Heart left ventricle (tissue), 16 donors: Measurements from ENCODE around the gene UBXN1. TPM values are rescaled to one million over a fixed set of nuclear protein-coding genes. Genes with fewer than 3 reads are reported as not detected.
A peak's percentile ranks its signal among the peaks of the same experiment; 100 is the strongest.

ENCODE experiments used
- ATAC-seq, 4 donors: fragments of 200-7000 bp; cut with Tn5 transposase; one replicate each; pipeline ENCODE4 v1.9.1; 2020 to 2022; ENCODE audit warnings: moderate library complexity in 4 of 4, mild to moderate bottlenecking in 3 of 4, moderate number of reproducible peaks in 1 of 4
- DNase-seq, 5 donors: peaks; one replicate each; pipeline ENCODE4 v3.0.0-alpha.2; 2020
- H3K27ac ChIP-seq, 12 donors: fragments of 200-600 bp; sonication (generic) in 4 of 12; one replicate each; pipeline versions ENCODE4 v1.5.0 to v1.8.0; 2016 to 2022; ENCODE audit warnings: mild to moderate bottlenecking in 2 of 12
- H3K27me3 ChIP-seq, 9 donors: fragments of 200-600 bp; sonication (generic) in 2 of 9; one replicate each; pipeline versions ENCODE4 v1.5.1 to v1.8.0; 2016 to 2022; ENCODE audit warnings: mild to moderate bottlenecking in 3 of 9
- H3K36me3 ChIP-seq, 9 donors: fragments of 200-600 bp; sonication (generic) in 2 of 9; one replicate each; pipeline versions ENCODE4 v1.5.0 to v1.8.0; 2018 to 2022; ENCODE audit warnings: mild to moderate bottlenecking in 2 of 9
- H3K4me1 ChIP-seq, 12 donors: fragments of 200-600 bp; sonication (generic) in 4 of 12; one replicate each; pipeline versions ENCODE4 v1.5.0 to v1.8.0; 2016 to 2022; ENCODE audit warnings: mild to moderate bottlenecking in 3 of 12
- H3K4me3 ChIP-seq, 12 donors: fragments of 200-600 bp; sonication (generic) in 4 of 12; one replicate each; pipeline versions ENCODE4 v1.5.0 to v1.8.0; 2017 to 2022; ENCODE audit warnings: mild to moderate bottlenecking in 9 of 12, moderate library complexity in 4 of 12
- H3K9me3 ChIP-seq, 12 donors: fragments of 200-600 bp; sonication (generic) in 4 of 12; one replicate each; pipeline versions ENCODE4 v1.5.0 to v1.8.0; 2016 to 2022; ENCODE audit warnings: mild to moderate bottlenecking in 1 of 12
- CTCF ChIP-seq, 12 donors: fragments of 200-600 bp; sonication (generic) in 4 of 12; IDR thresholded peaks; one replicate each; pipeline versions ENCODE4 v1.5.0 to v1.8.0; 2018 to 2022; ENCODE audit warnings: antibody characterized with exemption in 12 of 12, mild to moderate bottlenecking in 5 of 12
- POLR2A ChIP-seq, 2 donors: fragments of 450-650 bp; IDR thresholded peaks; one replicate each; pipeline ENCODE4 v1.6.1; 2017; ENCODE audit warnings: antibody characterized with exemption in 2 of 2, mild to moderate bottlenecking in 2 of 2, moderate library complexity in 2 of 2
- WGBS, 4 donors: extraction: QIAGEN DNeasy Blood & Tissue Kit in 2 of 4; methylation state at CpG; one replicate each; pipeline versions ENCODE4 v1.1.5 to v1.1.7; 2013 to 2018; 5-methylcytosine and 5-hydroxymethylcytosine counted together
- intact Hi-C, 10 donors: fragments of 100-400 bp; cut with DNase I; formaldehyde crosslinking; loops; one replicate each; pipeline versions ENCODE4 v1.11.1 to v1.14.2; 2022
- polyA plus RNA-seq, 2 donors: library from polyadenylated mRNA; stranded (reverse); fragments of 200-250 nt; gene quantifications; one replicate each; pipeline ENCODE4 v1.2.3, GENCODE V29; 2013
- total RNA-seq, 9 donors: library from RNA; depleted of rRNA in 2 of 9; stranded (reverse); fragments of >200 nt in 2 of 9; fragmentation: NEBNext Ultra II Directional in 3 of 9; extraction: Animal tissue kit (Norgen Biotek cat#: 25700) in 3 of 9; gene quantifications; one replicate each; pipeline versions ENCODE4 v1.1.0 to v1.2.4, GENCODE V29; 2016 to 2023
- donor health status: ischemic (EF 13 %, LVEDD 7.1; RV severe dilation, severe dysfunction).
- donor health status: healthy with polysubstance abuse.
- donor health status: DM: no; HTN: yes; CAD: no.
- donor health status: DM: no; HTN: no; CAD: no.
- donor health status: ischemic (EF 25% LVEDD 6.9; RV normal size, moderate dysfunction).
- donor health status: ischemic (EF 25% LVEDD 5.7; RV mildly dilated, moderate dysfunction).
- donor health status: healthy.
- donor health status: DM: yes; HTN: yes; CAD: no.
- donor health status: ischemic (EF 35%, LVEDD 5.7; RV mildly dilated, moderate dysfunction).
- donor health status: nonischemic (EF 11% LVEDD 7.7; RV severe dilation, severe dysfunction).
- donor health status: DM: yes; HTN: yes; CAD: no.
- donor health status: PGD.
- donor health status: ischemic (EF 29% LVEDD 5.4; RV normal size, mild dysfunction).
- donor health status: nonischemic (EF 23%, LVEDD 6.1; RV moderate dilation, normal function).

The UBXN1 gene
- total and polyA plus RNA-seq, 11 donors: 69.2 to 188 (median 83.2) TPM

DNA sequence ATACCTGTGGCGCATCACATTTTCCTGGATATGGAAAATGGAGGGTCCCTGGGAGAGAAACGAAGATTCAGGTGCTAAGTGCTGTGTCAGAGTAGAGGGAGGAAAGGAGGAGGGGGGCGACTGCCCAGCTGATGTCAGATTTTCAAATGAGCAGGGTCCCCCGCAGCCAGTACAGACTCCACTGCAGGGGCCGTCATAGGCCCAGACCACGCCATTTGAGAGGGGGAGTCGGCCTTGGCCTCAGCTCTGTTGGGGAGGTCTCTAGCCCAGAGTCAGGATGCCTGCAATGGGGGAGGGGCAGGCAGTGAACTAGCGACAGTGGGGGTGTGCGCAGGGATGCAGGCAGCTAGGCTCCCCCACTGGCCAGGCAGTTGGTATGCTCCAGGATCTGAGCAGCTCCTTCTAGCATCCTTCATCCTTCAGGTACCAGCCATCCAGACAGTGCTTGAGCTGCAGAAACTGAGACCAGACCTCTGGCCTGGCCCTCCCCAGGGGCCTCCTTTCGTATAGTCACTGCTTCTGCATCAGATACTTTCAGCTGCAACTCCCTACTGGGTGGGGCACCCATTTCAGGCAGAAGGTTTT lies 28.5 kb upstream of the UBXN1 start, which contains the start of the genes BSCL2 and GNG3:
TSS of gene BSCL2 (minus strand) at position 148 of the 585 bp plus-strand sequence. CDS start 229 bp downstream, outside the sequence.
TSS of gene GNG3 (plus strand) at position 400 of the 585 bp plus-strand sequence. CDS start 620 bp downstream, outside the sequence.
- DNase-seq: peak in 2 of 5 donors; percentile 24 to 45
- Histone ChIP-seq H3K27ac (peak within 1 kb of the TSS; percentile 71 to 99 (median 95)), H3K27me3 (no peaks in the 10 kb centered on the region), H3K36me3 (peaks cover 0 to 34% (median 22%) of the 10 kb centered on the region in 9 donors), H3K4me3 (peak within 1 kb of the TSS; percentile 63 to 89 (median 78)), H3K9me3 (no peaks in the 10 kb centered on the region), H3K4me1 (peaks cover 0 to 61% (median 34%) of the 10 kb centered on the region in 12 donors)
- no peak for ATAC-seq
- WGBS, 4 donors: 79 to 91% (median 83%) methylated on average over 9 to 10 of the region's 10 CpGs
- TF ChIP-seq POLR2A (IDR thresholded peaks at IDR 0.05) (no peak), CTCF (IDR thresholded peaks at IDR 0.05) (no peak)
- intact Hi-C loops: loop anchor here in 2 of 10 donors (5.0 kb wide), 2 partner anchors 35 to 40 kb away; partner anchors contain the start of genes C11orf98 (in 1 of the 2), CSKMT (in 1 of the 2), LBHD1 (in 1 of the 2) and UQCC3 (in 1 of the 2)

DNA sequence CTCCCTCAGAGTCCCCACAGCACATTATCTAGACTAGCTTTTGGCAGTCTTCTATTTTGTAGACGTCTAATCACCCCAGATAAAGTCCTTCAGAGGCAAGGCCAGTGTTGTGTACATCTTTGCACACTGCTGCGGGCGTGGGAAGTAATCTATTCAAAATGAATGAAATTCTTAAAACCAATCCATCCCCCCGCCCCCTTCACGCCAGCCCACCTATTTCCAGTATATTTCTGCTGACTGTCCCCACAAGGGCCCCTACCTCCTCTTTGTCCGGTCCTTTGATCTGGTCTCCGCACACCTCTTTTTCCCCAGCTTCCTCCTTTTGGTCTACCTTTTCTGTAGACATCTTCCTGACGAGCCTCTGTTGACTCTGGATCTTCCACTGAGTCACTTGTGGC lies 28.0 kb upstream of the UBXN1 start:
- Histone ChIP-seq H3K9me3 (no peaks in the 10 kb centered on the region), H3K4me1 (peaks cover 0 to 61% (median 34%) of the 10 kb centered on the region in 12 donors), H3K36me3 (peaks cover 0 to 34% (median 18%) of the 10 kb centered on the region in 9 donors), H3K4me3 (peak overlapping the region in 11 of 12 donors; percentile 63 to 89 (median 79)), H3K27me3 (no peaks in the 10 kb centered on the region), H3K27ac (peak overlapping the region; percentile 71 to 95 (median 88))
- 73 to 85% (median 81%) methylated on average over 8 of the region's 8 CpGs for WGBS, 4 donors
- intact Hi-C loops: loop anchor here in 2 of 10 donors (5.0 kb wide), 2 partner anchors 35 to 40 kb away; partner anchors contain the start of genes C11orf98 (in 1 of the 2), CSKMT (in 1 of the 2), LBHD1 (in 1 of the 2) and UQCC3 (in 1 of the 2)
- DNase-seq (no peak), ATAC-seq (no peak)
- TF ChIP-seq POLR2A (IDR thresholded peaks at IDR 0.05) (no peak), CTCF (IDR thresholded peaks at IDR 0.05) (no peak)

- ATAC-seq: peak; percentile 65 to 90 (median 86)
- DNase-seq: peak; percentile 94 to 98 (median 96)
- intact Hi-C loops: loop anchor here in 2 of 10 donors (2.0 to 5.0 kb wide), 3 partner anchors 23 to 39 kb away; partner anchors contain the start of genes C11orf98 (in 1 of the 2), CSKMT (in 1 of the 2), LBHD1 (in 1 of the 2) and UQCC3 (in 1 of the 2)
- TF ChIP-seq CTCF (IDR thresholded peaks at IDR 0.05) (no peak), POLR2A (IDR thresholded peaks at IDR 0.05) (peak in 1 of 2 donors; percentile 60)
- peaks cover 0 to 61% (median 34%) of the 10 kb centered on the region in 12 donors for H3K4me1 ChIP-seq
- no peaks in the 10 kb centered on the region for H3K9me3 ChIP-seq
- no peaks in the 10 kb centered on the region for H3K27me3 ChIP-seq
- peak overlapping the region; percentile 71 to 95 (median 88) for H3K27ac ChIP-seq
- WGBS, 4 donors: 1 to 12% (median 3%) methylated on average over 29 to 73 of the region's 73 CpGs
- peak overlapping the region; percentile 63 to 89 (median 78) for H3K4me3 ChIP-seq
- peaks cover 0 to 34% (median 18%) of the 10 kb centered on the region in 9 donors for H3K36me3 ChIP-seq
These were observed 27.3 kb upstream of the UBXN1 start for GRCh38 chr11:62705880-62706849.
